ENCODE measurements around the gene PLXNB2. TPM values are rescaled to one million over a fixed set of nuclear protein-coding genes. Genes with fewer than 3 reads are reported as not detected.

Gene PLXNB2
- total RNA-seq, 1 donor from 2014 or later: 95.2 TPM

- Mint-ChIP-seq H3K4me1 (ENCODE audit: low read depth, unreplicated experiment) (peaks cover 13% of the 10 kb centered on the region), H3K36me3 (ENCODE audit: unreplicated experiment) (no peaks in the 10 kb centered on the region), H3K4me3 (ENCODE audit: unreplicated experiment) (no peak overlapping the region), H3K9me3 (ENCODE audit: unreplicated experiment) (peaks cover 3% of the 10 kb centered on the region), H3K27me3 (ENCODE audit: unreplicated experiment) (peaks cover 8% of the 10 kb centered on the region), H3K27ac (ENCODE audit: unreplicated experiment) (no peak overlapping the region)
- DNase-seq: peak; percentile 19
- no peak for TF ChIP-seq CTCF (IDR thresholded peaks at IDR 0.05; ENCODE audit: partially characterized antibody, unreplicated experiment)
Observed at GRCh38 chr22:50313600-50313999, 6.2 kb upstream of the PLXNB2 start.

DNA sequence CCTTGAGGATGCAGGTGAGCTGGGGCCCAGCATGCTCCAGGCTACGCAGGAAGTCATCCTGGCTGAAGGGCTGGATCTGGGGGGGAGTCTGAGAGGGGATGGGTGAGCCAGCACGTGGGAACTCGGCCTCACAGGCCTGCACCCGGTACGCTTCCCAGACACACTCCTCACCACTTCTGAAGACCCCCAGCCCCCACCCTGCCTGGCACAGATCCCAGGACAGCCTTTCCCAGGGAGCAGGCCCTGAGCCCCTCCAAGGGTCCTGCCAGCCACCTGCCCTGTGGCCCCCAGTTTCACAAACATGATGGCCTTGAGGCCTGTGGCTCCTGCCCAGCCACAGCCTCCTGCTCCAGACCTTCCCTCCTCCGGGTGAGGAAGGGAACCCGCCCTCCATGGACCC lies 5.6 kb upstream of the PLXNB2 start:
- peak; percentile 18 for DNase-seq
- Mint-ChIP-seq H3K27ac (ENCODE audit: unreplicated experiment) (no peak overlapping the region), H3K4me3 (ENCODE audit: unreplicated experiment) (no peak overlapping the region), H3K36me3 (ENCODE audit: unreplicated experiment) (no peaks in the 10 kb centered on the region), H3K27me3 (ENCODE audit: unreplicated experiment) (peaks cover 10% of the 10 kb centered on the region), H3K4me1 (ENCODE audit: low read depth, unreplicated experiment) (peaks cover 13% of the 10 kb centered on the region), H3K9me3 (ENCODE audit: unreplicated experiment) (peaks cover 3% of the 10 kb centered on the region)
- no peak for TF ChIP-seq CTCF (IDR thresholded peaks at IDR 0.05; ENCODE audit: partially characterized antibody, unreplicated experiment)

GRCh38 chr22:50312371-50312770 lies 4.9 kb upstream of the PLXNB2 start:
- Mint-ChIP-seq H3K27ac (ENCODE audit: unreplicated experiment) (no peak overlapping the region), H3K36me3 (ENCODE audit: unreplicated experiment) (no peaks in the 10 kb centered on the region), H3K9me3 (ENCODE audit: unreplicated experiment) (peaks cover 3% of the 10 kb centered on the region), H3K4me1 (ENCODE audit: low read depth, unreplicated experiment) (peaks cover 13% of the 10 kb centered on the region), H3K4me3 (ENCODE audit: unreplicated experiment) (no peak overlapping the region), H3K27me3 (ENCODE audit: unreplicated experiment) (peaks cover 10% of the 10 kb centered on the region)
- no peak for TF ChIP-seq CTCF (IDR thresholded peaks at IDR 0.05; ENCODE audit: partially characterized antibody, unreplicated experiment)
- no peak for DNase-seq

DNA sequence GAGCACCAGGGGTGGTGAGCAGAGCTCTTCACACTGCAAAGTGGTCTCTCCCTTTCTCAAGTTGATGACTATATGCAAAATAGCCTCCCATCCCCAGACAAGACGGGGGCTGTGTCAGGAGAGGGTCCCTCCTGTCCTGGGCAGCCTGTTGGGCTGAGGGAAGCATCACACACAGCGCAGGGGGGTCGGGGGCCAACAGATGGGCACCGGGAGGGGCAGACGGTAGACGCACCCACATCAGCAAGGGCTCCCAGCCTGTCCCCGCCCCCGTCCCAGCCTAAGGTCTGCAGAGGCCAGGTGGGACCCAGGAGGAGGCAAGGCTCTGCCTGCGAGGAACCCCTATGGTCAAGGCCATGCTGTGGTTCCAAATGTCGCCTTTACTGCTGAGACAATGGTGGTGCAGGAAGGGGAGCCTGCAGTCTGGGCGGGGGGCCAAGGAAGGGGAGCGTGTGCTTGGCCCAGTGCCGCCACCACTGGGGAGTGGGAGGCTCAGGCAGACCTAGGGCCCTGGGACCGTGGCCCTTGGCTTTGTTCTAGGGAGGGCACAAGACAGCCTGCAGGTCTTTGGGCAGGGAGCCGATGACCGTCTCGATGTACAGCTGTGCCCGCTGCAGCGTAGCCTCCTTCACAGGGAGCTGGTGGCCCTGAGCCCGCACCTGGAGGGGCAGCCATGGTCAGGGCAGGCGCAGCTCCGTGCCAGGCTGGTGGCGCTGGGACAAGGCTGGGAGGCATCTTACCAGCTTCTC lies 4.3 kb upstream of the PLXNB2 start:
- peak; percentile 19 for DNase-seq
- TF ChIP-seq CTCF (IDR thresholded peaks at IDR 0.05; ENCODE audit: partially characterized antibody, unreplicated experiment): no peak
- H3K36me3 Mint-ChIP-seq (ENCODE audit: unreplicated experiment): no peaks in the 10 kb centered on the region
- peaks cover 13% of the 10 kb centered on the region for H3K4me1 Mint-ChIP-seq (ENCODE audit: low read depth, unreplicated experiment)
- peaks cover 10% of the 10 kb centered on the region for H3K27me3 Mint-ChIP-seq (ENCODE audit: unreplicated experiment)
- no peak overlapping the region for H3K27ac Mint-ChIP-seq (ENCODE audit: unreplicated experiment)
- peaks cover 3% of the 10 kb centered on the region for H3K9me3 Mint-ChIP-seq (ENCODE audit: unreplicated experiment)
- H3K4me3 Mint-ChIP-seq (ENCODE audit: unreplicated experiment): no peak overlapping the region

- no peak for DNase-seq
- Mint-ChIP-seq H3K36me3 (ENCODE audit: unreplicated experiment) (no peaks in the 10 kb centered on the region), H3K9me3 (ENCODE audit: unreplicated experiment) (peaks cover 3% of the 10 kb centered on the region), H3K27ac (ENCODE audit: unreplicated experiment) (no peak overlapping the region), H3K27me3 (ENCODE audit: unreplicated experiment) (peaks cover 8% of the 10 kb centered on the region), H3K4me1 (ENCODE audit: low read depth, unreplicated experiment) (peaks cover 13% of the 10 kb centered on the region), H3K4me3 (ENCODE audit: unreplicated experiment) (no peak overlapping the region)
- no peak for TF ChIP-seq CTCF (IDR thresholded peaks at IDR 0.05; ENCODE audit: partially characterized antibody, unreplicated experiment)
Observed at GRCh38 chr22:50310949-50311444, 3.6 kb upstream of the PLXNB2 start.
